DMS153 (cell line): ENCODE measurements around the gene CTSK.

Experiments
- DNase-seq: peaks from one replicate; lab custom pipeline; 2025; lab: John Stamatoyannopoulos, UW

Gene CTSK

GRCh38 chr1:150760013-150760412, 48.0 kb downstream of the CTSK start:
- DNase-seq: no peak

GRCh38 chr1:150753416-150753815, 54.6 kb downstream of the CTSK start:
- DNase-seq: no peak

GRCh38 chr1:150751443-150751842, 56.6 kb downstream of the CTSK start:
- DNase-seq: no peak

- no peak for DNase-seq
Observed at GRCh38 chr1:150749720-150750311, 58.2 kb downstream of the CTSK start.

- no peak for DNase-seq
Observed at GRCh38 chr1:150748878-150749719, 59.0 kb downstream of the CTSK start.
